ENCODE results near the gene OR10R2.

OR10R2 gene

GRCh38 chr1:158527190-158527815 lies 55.3 kb downstream of the OR10R2 start:
- DNase-seq (ENCODE audit: low spot score), result no peak
